ENCODE data around the gene TNKS2.
A peak's percentile ranks its signal among the peaks of the same experiment; 100 is the strongest.
"Not testable (repeated sequence)": the region's sequence is repeated elsewhere in the genome, so short reads cannot be mapped to it uniquely, and the experiment has no call there.

Gene TNKS2

DNA sequence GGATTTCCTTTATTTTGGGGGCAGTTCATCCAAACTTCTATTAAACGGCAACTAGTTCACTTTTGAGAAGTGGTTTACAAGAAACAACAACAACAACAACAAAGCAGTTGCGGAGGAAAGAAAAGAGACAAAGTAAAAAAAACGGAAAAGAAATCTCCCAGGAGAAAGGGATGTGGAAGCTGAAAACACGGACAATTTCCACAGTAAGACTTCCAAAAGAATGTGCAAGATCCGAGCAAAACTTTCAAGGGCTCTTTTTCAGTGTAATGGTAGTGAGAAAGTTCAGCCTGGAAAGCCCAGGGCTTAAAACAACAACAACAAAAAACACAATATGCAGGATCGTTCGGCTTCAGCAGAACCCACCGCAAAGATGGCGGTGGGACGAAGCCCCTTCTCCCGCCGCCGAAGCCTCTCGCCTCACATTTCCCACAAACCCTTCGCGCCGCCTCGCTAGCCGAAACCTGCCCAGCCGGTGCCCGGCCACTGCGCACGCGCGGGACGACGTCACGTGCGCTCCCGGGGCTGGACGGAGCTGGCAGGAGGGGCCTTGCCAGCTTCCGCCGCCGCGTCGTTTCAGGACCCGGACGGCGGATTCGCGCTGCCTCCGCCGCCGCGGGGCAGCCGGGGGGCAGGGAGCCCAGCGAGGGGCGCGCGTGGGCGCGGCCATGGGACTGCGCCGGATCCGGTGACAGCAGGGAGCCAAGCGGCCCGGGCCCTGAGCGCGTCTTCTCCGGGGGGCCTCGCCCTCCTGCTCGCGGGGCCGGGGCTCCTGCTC, at the start of gene TNKS2:
Gene TNKS2 (plus strand): TSS at position 553 of the 775 bp plus-strand sequence. CDS start 265 bp downstream, outside the sequence.
- peak; percentile 89 for DNase-seq (ENCODE audit: low spot score)

DNA sequence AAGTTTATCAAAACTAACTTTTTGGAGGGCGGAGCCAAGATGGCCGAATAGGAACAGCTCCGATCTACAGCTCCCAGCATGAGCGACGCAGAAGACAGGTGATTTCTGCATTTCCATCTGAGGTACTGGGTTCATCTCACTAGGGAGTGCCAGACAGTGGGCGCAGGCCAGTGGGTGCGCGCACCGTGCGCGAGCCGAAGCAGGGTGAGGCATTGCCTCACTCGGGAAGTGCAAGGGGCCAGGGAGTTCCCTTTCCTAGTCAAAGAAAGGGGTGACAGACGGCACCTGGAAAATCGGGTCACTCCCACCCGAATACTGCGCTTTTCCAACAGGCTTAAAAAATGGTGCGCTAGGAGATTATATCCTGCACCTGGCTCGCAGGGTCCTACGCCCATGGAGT, 48.6 kb upstream of the TNKS2 start:
- DNase-seq (ENCODE audit: low spot score) = not testable (repeated sequence)

- DNase-seq (ENCODE audit: low spot score) = no peak
Observed at GRCh38 chr10:91756286-91756685, 41.9 kb upstream of the TNKS2 start.

DNA sequence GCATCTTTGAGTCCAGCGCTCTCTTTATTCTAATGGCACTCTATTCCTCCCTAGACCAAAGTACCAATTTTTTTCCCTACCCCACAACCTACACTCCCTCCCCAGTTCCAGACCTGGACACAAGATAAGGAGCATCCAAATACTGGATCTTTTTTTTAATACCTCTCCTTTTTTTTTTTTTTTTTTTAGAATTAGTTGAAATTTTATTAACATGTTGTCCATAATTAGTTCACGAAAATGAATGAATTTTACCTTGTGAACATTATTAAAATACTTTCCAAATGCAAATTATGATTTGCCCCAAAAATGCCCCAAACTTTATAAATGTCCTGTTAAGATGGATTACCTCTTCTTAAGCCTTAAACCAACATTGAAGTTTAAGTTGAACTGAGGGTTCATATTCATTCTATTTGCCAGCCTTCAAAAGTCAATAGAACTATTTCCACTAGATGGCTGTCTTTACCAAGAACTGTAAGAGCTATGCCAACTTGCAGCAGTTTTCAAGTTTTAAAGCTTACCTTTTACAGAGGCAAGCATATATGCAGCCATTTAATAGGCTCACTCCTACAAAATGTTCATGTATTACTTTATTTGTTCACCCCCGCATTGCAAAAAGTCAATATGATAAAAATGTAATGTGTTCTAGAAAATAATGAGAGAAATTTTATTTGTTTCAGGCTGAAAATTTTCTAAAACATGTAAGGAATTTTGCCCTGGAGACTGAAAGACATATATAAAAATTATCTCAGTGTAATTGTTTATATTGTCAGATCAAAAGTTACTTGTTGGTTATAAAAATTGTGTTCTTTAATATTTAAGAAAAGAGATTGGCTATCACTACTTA, 39.7 kb upstream of the TNKS2 start:
- peak; percentile 21 for DNase-seq (ENCODE audit: low spot score)

DNA sequence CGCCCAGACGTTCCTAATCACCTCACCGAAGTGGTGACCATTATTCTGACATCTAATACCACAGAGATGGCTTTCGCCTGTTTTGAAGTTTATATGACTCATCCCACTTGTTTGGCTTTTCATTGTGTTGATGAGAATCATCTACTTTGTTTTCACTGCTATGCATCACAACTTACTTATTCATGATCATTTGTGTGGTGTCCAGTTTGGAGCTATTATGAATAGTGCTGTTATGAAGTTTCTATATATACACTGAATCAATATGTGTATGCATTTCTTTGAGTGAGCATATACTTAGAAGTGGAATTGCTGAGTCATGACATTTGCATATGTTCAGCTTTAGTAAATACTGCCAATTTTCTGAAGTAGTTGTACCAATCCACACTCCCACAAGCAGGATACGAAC, 38.6 kb upstream of the TNKS2 start:
- peak; percentile 29 for DNase-seq (ENCODE audit: low spot score)

DNA sequence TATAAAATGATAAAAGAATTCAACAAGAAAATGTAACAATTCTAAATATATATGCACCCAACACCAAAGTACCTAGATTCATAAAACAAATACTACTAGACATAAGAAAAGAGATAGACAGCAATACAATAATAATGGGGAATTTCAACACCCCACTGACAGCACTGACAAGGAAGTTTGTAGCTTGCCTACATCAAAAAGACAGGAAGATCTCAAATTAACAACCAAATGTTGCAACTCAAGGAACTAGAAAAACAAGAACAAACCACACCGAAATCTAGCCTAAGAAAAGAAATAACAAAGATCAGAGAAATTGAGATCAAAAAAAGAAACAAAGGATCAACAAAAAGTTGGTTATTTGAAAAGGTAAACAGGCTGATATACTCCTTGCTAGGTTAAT, 36.5 kb upstream of the TNKS2 start:
- DNase-seq (ENCODE audit: low spot score) = no peak

DNA sequence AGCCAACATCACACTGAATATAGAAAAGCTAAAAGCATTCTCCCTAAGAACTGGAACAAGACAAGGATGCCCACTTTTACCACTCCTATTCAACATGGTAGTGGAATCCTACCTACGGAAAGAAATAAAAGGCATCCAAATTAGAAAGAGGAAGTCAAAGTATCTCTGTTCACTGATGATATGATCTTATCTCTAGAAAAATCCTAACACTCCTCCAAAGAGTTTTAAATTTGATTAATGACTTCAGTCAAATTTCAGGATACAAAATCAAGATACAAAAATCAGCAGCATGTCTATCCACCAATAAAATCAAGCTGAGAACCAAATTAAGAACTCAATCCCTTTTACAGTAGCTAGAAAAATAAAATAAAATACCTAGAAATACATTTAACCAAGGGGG, 35.3 kb upstream of the TNKS2 start:
- no peak for DNase-seq (ENCODE audit: low spot score)

DNA sequence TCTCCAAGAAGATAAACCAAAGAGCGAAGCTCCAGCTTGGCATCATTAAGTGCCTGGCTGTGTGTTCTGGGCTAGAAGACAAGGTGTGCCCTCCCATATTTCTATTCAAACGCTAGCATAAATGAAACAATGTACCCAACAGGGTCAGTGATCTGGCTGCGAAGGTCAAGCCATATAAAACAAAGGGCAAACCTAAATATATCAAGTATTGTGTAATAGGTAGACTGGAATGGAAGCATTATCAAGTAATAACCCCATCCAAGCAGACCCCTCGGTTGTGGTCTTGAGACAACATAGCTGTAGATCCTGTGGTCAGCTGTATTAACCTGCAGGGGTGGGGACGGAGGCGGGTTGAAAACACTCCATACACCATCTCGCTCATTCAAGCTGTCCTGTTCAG, 31.6 kb upstream of the TNKS2 start:
- no peak for DNase-seq (ENCODE audit: low spot score)

GRCh38 chr10:91768123-91768522, 30.1 kb upstream of the TNKS2 start:
- DNase-seq (ENCODE audit: low spot score) = no peak

DNA sequence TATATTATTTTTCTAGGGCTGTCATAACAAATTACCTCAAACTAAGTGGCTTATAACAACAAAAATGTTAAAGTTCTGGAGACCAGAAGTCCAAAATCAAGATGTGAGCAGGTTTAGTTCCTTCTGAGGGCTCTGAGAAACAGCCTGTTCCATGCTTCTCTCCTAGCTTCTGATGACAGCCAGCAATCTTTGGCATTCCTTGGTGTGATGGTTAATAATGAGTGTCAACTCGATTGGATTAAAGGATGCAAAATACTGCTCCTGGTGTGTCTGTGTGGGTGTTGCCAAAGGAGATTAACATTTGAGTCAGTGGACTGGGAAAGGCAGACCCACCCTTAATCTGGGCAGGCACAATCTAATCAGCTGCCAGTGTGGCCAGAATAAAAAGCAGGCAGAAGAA, 26.3 kb upstream of the TNKS2 start:
- no peak for DNase-seq (ENCODE audit: low spot score)

- DNase-seq (ENCODE audit: low spot score) = no peak
Observed at GRCh38 chr10:91772461-91772860, 25.8 kb upstream of the TNKS2 start.

GRCh38 chr10:91772869-91773268, 25.4 kb upstream of the TNKS2 start:
- no peak for DNase-seq (ENCODE audit: low spot score)

- DNase-seq (ENCODE audit: low spot score) = no peak
Observed at GRCh38 chr10:91774571-91774970, 23.7 kb upstream of the TNKS2 start.

GRCh38 chr10:91775731-91776130, 22.5 kb upstream of the TNKS2 start:
- DNase-seq (ENCODE audit: low spot score) = no peak

DNA sequence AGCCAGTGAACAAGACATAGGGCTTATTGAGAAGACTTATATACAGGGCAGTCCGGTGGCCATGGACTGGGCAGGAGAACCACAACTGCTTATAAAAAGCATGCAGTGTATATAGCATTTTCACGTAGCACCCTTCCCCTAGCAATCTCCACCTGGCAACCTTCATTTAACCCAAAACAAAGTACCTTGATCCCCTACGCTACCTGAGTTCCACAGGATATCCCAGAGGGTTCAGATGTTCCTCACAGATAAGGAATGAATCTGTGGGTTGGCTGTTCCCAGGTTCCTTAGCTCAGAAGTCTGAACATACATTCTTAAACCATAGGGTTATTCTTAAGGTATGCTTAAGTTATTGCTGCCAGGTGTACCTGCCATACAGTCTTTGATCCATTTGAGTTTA, 22.0 kb upstream of the TNKS2 start:
- no peak for DNase-seq (ENCODE audit: low spot score)

DNA sequence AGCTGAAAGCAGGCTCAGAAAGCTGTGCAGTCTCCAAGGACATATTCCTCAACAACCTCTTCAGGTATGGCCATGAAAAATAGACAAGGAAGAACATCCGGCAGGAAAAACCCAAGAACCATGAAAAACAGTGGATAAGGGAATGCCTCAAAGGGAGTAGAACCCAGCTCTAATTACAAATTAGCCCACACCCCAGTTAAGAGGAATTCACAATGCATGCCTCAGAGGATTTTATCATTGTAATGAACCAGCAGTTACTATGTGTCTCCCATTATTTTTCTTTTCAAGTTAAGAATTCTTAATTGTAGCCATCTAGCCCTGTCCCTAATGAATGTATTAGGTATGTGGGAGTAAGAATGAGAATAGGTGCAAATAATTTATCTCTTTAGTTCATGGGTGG, 19.7 kb upstream of the TNKS2 start:
- DNase-seq (ENCODE audit: low spot score) = no peak

GRCh38 chr10:91779011-91779605, 19.1 kb upstream of the TNKS2 start:
- no peak for DNase-seq (ENCODE audit: low spot score)

DNA sequence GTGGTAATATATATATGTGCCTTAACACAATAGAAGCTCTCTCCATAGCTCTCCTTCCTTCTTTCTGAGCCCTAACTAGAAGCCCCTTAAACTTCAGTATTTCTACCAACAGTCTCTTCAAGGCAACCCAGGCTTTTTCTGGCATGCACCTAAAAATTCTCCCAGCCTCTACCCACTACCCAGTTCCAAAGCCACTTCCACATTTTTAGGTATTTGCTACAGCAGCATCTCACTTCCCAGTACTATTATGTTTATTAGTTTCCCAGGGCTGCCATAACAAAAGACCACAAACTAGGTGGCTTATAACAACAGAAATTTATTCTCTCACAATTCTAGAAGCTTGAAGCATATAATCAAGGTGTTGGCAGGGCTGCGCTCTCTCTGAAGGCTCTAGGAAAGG, 15.7 kb upstream of the TNKS2 start:
- DNase-seq (ENCODE audit: low spot score) = no peak

DNA sequence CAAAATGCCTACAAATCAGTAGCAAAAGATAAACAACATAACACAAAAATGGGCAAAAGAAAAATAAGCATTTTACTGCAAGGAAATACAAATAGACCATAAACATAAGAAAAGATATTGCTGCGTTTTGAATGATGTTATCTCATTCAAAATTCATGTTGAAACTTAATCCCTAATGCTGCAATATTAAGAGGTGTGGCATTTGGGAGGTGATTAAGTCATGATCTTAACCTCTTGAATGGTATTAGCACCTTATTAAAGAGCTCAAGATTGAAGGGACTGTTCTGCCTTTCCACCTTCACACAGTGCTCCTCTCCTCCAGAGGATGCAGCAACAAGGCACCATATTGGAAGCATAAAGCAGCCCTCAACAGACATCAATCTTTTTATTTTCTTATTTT, 12.4 kb upstream of the TNKS2 start:
- DNase-seq (ENCODE audit: low spot score) = no peak

GRCh38 chr10:91787258-91787657, 11.0 kb upstream of the TNKS2 start:
- no peak for DNase-seq (ENCODE audit: low spot score)

GRCh38 chr10:91787810-91788209, 10.4 kb upstream of the TNKS2 start:
- no peak for DNase-seq (ENCODE audit: low spot score)

GRCh38 chr10:91788527-91788926, 9.7 kb upstream of the TNKS2 start:
- DNase-seq (ENCODE audit: low spot score) = no peak
